Fibroblast of lung (primary cell): ENCODE measurements around the gene PITX2.

Source experiments
- CTCF ChIP-seq, 2 donors: IDR thresholded peaks in 1 of 2; conservative IDR thresholded peaks in 1 of 2; 1 replicate in 1 of 2; 2 replicates in 1 of 2; pipeline ENCODE4 v1.5.1; 2011 to 2012; ENCODE audit warnings: low read length in 2 of 2, control low read depth in 1 of 2, inconsistent platforms in 1 of 2, low read depth in 1 of 2, mild to moderate bottlenecking in 1 of 2
- EZH2 ChIP-seq: IDR thresholded peaks from 2 replicates; pipeline ENCODE4 v1.5.1; 2012; ENCODE audit warnings: low read length, control low read depth, mild to moderate bottlenecking; ENCODE audit errors: missing control alignments

DNA sequence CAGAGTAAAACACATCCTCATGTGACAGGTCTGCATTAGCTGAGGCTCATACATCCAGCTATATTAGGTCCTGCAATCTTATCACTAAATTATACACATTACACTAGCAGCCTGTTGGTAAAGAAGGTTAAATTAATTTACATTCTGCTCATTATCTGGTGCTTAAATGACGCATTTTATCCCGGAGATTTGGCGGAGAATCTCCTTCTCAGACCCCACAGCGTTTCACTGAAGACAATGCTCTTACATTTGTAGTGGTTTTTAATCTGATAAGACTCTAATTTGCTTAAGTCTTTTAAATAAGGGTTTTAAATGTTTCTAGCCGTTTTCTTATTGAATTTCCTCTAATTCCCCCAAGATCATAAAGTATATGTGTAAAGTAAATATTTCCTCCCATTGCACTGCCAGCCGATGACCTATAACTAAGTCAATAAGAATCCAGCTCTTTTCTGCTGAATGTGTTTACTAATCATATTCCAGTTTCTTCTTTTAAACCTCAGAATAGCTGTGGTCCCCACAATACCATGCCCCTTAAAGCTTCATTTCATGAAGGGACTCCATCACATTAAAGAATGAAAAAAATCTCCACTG is 2.1 kb upstream of the PITX2 start:
- no peak for TF ChIP-seq CTCF (conservative IDR thresholded peaks at IDR 0.05 in 1 of 2, IDR thresholded peaks at IDR 0.05 in 1 of 2; ENCODE audit: low read depth in 1 of 2, low read length in 2 of 2)
- TF ChIP-seq EZH2 = no peak
